Kidney (tissue), 14 donors: ENCODE results near the gene CEBPG. TPM values are rescaled to one million over a fixed set of nuclear protein-coding genes. Genes with fewer than 3 reads are reported as not detected.
A peak's percentile ranks its signal among the peaks of the same experiment; 100 is the strongest.

Experiments used
- DNase-seq, 5 donors: peaks; one replicate each; pipeline ENCODE4 v3.0.0-alpha.2; 2013 to 2020
- FAIRE-seq: peaks from 2 replicates; lab custom pipeline; 2012; peaks lifted over from hg19 to GRCh38; lab: Jason Lieb, UNC
- H3K27ac ChIP-seq, 2 donors: one replicate each; pipeline ENCODE4 v1.7.0; 2013; ENCODE audit warnings: low read depth in 2 of 2, low read length in 2 of 2, inconsistent platforms in 1 of 2
- H3K27me3 ChIP-seq: one replicate; pipeline ENCODE4 v1.7.1; 2013; ENCODE audit warnings: low read length, inconsistent platforms; ENCODE audit not compliant: control insufficient read depth, insufficient read depth
- H3K36me3 ChIP-seq, 3 donors: one replicate each; pipeline versions ENCODE4 v1.7.0 to v1.7.1; 2013; ENCODE audit warnings: low read length in 3 of 3, control low read depth in 1 of 3, inconsistent platforms in 1 of 3; ENCODE audit not compliant: insufficient read depth in 3 of 3, control insufficient read depth in 2 of 3
- H3K4me1 ChIP-seq, 3 donors: one replicate each; pipeline versions ENCODE4 v1.7.0 to v1.7.1; 2013; ENCODE audit warnings: low read length in 3 of 3, inconsistent platforms in 1 of 3, low read depth in 1 of 3; ENCODE audit not compliant: control insufficient read depth in 2 of 3, insufficient read depth in 2 of 3
- H3K4me3 ChIP-seq, 3 donors: one replicate each; pipeline versions ENCODE4 v1.7.0 to v1.8.1; 2013; ENCODE audit warnings: low read length in 3 of 3, control low read depth in 1 of 3, inconsistent platforms in 1 of 3
- H3K9ac ChIP-seq, 3 donors: one replicate each; pipeline versions ENCODE4 v1.7.0 to v1.7.1; 2013; ENCODE audit warnings: low read length in 3 of 3, control low read depth in 1 of 3, inconsistent platforms in 1 of 3
- H3K9me3 ChIP-seq, 3 donors: one replicate each; pipeline versions ENCODE4 v1.7.0 to v1.7.1; 2013; ENCODE audit warnings: low read length in 3 of 3, control low read depth in 1 of 3, inconsistent platforms in 1 of 3; ENCODE audit not compliant: control insufficient read depth in 2 of 3, insufficient read depth in 1 of 3
- CTCF ChIP-seq: IDR thresholded peaks from 3 replicates; pipeline ENCODE4 v1.5.1; 2012; ENCODE audit warnings: mild to moderate bottlenecking, moderate library complexity, borderline replicate concordance; ENCODE audit not compliant: insufficient read depth; ENCODE audit errors: extremely low read depth
- intact Hi-C: fragments of 100-400 bp; cut with DNase I; formaldehyde crosslinking; loops from one replicate; pipeline ENCODE4 v1.11.1; 2022
- polyA plus RNA-seq: library from polyadenylated mRNA; stranded (reverse); fragments of 350-450 nt; fragmentation: Illumina TruSeq; extraction: RNeasy Lipid Tissue Mini Kit (QIAGEN cat#74804); gene quantifications from one replicate; pipeline ENCODE4 v1.2.3, GENCODE V29; 2014; ENCODE audit warnings: low read depth, low replicate concordance; ENCODE audit not compliant: insufficient read depth
- total RNA-seq: library from RNA; stranded (reverse); fragmentation: NEBNext Ultra II Directional; extraction: Animal tissue kit (Norgen Biotek cat#: 25700); gene quantifications from one replicate; pipeline ENCODE4 v1.2.1, GENCODE V29; 2021
- donor health status: control.
- donor health status: control.
- donor health status: control.
- donor health status: control.
- donor health status: control.
- donor health status: DM: yes; HTN: yes; CAD: no.
- donor health status: Normal renal cell carcinoma (clear cell type).

The CEBPG gene
- total and polyA plus RNA-seq, 2 donors from 2014 or later, result 13.0 to 22.4 TPM

DNA sequence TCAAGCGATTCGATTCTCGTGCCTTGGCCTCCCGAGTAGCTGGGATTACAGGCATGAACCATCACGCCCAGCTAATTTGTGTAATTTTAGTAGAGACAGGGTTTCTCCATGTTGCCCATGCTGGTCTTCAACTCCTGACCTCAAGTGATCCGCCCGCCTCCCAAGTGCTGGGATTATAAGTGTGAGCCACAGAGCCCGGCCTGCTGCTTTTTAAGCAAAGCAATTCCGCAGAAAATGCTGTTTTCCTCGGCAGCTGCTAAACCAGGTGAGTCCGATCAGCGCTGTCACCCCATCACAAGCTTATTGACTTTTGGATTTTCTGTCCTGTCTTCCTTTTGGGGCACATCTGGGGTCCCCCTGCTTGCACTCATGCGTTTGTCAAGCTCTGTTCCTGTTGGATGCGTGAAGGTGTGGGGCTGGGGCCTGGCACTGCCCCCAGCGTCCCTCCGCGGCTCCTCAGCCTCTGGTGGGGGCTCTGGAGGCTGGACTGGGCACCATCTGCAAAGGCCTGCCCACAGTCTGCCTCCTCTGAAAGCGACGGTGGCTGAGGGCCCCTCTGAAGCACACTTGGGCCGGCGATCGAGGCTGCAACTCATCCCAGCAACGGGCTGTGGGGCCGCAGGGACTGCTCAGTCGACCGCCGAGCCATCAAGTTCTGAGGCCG lies 25.7 kb downstream of the CEBPG start:
- Histone ChIP-seq H3K27ac (no peak overlapping the region), H3K4me1 (peaks cover 0 to 40% (median 6%) of the 10 kb centered on the region in 3 donors), H3K9me3 (no peaks in the 10 kb centered on the region), H3K27me3 (no peaks in the 10 kb centered on the region), H3K9ac (no peak overlapping the region), H3K4me3 (no peak overlapping the region), H3K36me3 (no peaks in the 10 kb centered on the region)
- DNase-seq (peak in 2 of 5 donors; percentile 25 to 66), FAIRE-seq (no peak)
- TF ChIP-seq CTCF, result no peak
- intact Hi-C loops, result no loop called here

DNA sequence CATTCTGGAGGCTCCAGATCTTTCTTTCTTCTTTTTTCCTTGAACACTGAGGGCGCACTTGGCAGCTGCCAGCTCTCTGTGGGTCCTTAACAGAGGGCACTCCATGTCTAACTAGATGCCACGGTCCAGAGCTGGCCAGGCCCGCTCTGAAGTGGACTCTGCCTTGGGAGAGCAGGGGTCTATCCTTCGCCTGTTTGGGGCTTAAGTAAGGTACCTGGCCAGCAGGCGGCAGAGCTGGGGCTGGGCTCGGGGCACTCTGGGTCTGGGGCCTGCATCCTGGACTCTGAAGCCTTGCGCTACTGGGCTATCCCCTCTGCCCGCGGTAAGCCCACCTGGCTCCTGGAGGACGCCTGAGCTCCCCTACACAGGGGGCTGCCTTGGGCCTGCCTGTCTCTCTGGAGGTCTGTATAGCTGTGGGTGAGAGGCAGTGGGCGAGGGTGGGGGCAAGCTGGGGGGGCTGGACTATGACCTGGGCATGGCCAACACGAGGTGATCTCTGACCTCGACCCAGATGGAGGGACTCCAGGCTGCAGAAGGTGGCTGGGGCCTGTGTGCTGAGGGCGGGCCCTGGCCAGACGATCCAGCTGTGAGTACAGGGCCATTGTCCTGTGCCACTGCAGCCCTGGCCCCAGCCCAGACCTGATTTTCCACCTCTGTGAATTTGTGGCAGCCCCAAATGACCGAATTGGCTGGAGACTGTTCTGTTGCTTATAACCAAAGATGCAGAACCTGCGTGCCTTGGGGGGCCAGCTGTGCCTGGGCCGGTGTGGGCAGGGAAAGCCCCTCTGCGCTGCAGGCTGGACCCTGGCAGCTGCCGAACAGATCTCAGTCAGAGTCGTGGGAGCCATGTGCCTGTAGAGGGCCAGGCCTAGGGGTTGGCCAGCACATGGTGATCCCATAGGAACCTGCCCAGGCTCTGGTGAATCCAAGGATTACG lies 26.5 kb downstream of the CEBPG start:
- H3K4me1 ChIP-seq, result peaks cover 0 to 39% (median 6%) of the 10 kb centered on the region in 3 donors
- H3K36me3 ChIP-seq, result no peaks in the 10 kb centered on the region
- DNase-seq, result peak in 2 of 5 donors; percentile 34 to 55
- TF ChIP-seq CTCF, result no peak
- intact Hi-C loops, result no loop called here
- H3K4me3 ChIP-seq, result no peak overlapping the region
- H3K27me3 ChIP-seq, result no peaks in the 10 kb centered on the region
- H3K9ac ChIP-seq, result no peak overlapping the region
- no peaks in the 10 kb centered on the region for H3K9me3 ChIP-seq
- H3K27ac ChIP-seq, result peak overlapping the region in 1 of 2 donors; percentile 51
- FAIRE-seq, result no peak

- intact Hi-C loops, result no loop called here
- FAIRE-seq, result no peak
Measured at GRCh38 chr19:33400856-33401682, 27.6 kb downstream of the CEBPG start.

More at GRCh38 chr19:33400856-33401682, 27.6 kb downstream of the CEBPG start:
- Histone ChIP-seq H3K9me3 (no peaks in the 10 kb centered on the region), H3K4me3 (no peak overlapping the region), H3K27ac (peak overlapping the region in 1 of 2 donors; percentile 23), H3K36me3 (no peaks in the 10 kb centered on the region), H3K9ac (no peak overlapping the region), H3K27me3 (no peaks in the 10 kb centered on the region), H3K4me1 (peaks cover 0 to 29% (median 0%) of the 10 kb centered on the region in 3 donors)
- no peak for TF ChIP-seq CTCF
- peak in 2 of 5 donors; percentile 29 to 69 for DNase-seq
